ENCODE data around the gene CUEDC1. TPM values are rescaled to one million over a fixed set of nuclear protein-coding genes. Genes with fewer than 3 reads are reported as not detected.

CUEDC1 gene
- total RNA-seq, 1 donor from 2014 or later, result 38.4 TPM

DNA sequence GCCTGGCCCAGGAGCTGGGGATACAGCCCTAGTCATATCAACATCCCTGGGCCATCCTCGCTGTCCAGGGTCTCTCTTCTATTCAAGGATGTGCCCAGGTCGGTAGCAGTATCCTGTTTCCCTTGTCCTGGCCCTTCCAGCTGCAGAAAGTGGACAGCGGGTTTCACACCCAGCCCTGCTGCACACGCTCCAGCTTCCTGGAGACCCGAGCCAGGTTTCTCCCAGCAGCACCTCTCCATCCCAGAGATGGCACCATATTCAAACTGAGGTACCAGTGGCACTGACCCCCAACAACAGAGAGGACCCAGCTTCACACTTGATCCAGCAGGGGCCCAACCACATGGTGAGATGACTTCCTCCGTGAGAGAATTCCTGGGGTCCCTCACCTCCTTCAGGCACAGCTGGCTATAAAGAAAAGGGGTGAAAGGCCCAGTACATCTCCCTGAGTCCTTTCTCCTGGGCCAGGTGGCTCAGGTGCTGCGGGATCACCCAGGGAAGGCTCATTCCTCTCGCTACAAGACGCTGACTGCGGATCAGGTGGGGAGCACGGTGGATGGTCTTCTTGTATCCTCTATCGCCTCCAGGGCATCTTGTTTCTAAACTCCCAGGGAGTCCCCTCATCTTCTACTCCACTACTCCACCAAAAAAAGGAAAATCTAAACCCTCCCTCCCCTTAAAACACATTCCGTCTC, 1.4 kb downstream of the CUEDC1 start:
- peaks cover 55% of the 10 kb centered on the region for H3K4me1 Mint-ChIP-seq (ENCODE audit: unreplicated experiment)
- no peak for DNase-seq (ENCODE audit: extremely low spot score, unreplicated experiment)
- no peaks in the 10 kb centered on the region for H3K9me3 Mint-ChIP-seq (ENCODE audit: unreplicated experiment)
- no peaks in the 10 kb centered on the region for H3K36me3 Mint-ChIP-seq (ENCODE audit: unreplicated experiment)
- H3K27me3 Mint-ChIP-seq (ENCODE audit: unreplicated experiment), result no peaks in the 10 kb centered on the region
- H3K27ac Mint-ChIP-seq (ENCODE audit: unreplicated experiment), result peak overlapping the region; percentile 77
- H3K4me3 Mint-ChIP-seq (ENCODE audit: unreplicated experiment), result peak overlapping the region; percentile 68
- TF ChIP-seq, protein P1, sequence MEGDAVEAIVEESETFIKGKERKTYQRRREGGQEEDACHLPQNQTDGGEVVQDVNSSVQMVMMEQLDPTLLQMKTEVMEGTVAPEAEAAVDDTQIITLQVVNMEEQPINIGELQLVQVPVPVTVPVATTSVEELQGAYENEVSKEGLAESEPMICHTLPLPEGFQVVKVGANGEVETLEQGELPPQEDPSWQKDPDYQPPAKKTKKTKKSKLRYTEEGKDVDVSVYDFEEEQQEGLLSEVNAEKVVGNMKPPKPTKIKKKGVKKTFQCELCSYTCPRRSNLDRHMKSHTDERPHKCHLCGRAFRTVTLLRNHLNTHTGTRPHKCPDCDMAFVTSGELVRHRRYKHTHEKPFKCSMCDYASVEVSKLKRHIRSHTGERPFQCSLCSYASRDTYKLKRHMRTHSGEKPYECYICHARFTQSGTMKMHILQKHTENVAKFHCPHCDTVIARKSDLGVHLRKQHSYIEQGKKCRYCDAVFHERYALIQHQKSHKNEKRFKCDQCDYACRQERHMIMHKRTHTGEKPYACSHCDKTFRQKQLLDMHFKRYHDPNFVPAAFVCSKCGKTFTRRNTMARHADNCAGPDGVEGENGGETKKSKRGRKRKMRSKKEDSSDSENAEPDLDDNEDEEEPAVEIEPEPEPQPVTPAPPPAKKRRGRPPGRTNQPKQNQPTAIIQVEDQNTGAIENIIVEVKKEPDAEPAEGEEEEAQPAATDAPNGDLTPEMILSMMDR (IDR thresholded peaks at IDR 0.05), result no peak

DNA sequence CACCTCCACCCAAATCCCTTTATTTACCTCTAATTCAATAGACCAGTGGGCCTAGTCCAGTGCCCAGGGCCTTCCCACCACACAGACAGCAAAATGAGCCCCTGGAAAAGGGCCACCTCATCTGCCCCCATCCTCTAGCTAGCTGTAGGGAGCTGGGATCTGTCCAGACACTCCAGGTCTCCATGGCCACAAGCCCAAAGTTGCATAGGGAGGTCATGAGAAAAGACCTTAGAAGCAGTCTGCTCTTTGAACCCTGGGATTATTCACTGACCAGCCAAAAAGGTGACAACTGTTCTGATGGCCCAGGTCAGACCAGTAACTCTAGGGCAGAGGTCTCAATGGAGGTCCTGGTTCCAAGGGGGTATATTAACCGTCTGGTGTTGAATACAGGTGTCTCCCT, 2.0 kb downstream of the CUEDC1 start:
- H3K36me3 Mint-ChIP-seq (ENCODE audit: unreplicated experiment), result no peaks in the 10 kb centered on the region
- DNase-seq (ENCODE audit: extremely low spot score, unreplicated experiment), result no peak
- peaks cover 62% of the 10 kb centered on the region for H3K4me1 Mint-ChIP-seq (ENCODE audit: unreplicated experiment)
- no peaks in the 10 kb centered on the region for H3K9me3 Mint-ChIP-seq (ENCODE audit: unreplicated experiment)
- H3K4me3 Mint-ChIP-seq (ENCODE audit: unreplicated experiment), result peak overlapping the region; percentile 68
- H3K27me3 Mint-ChIP-seq (ENCODE audit: unreplicated experiment), result no peaks in the 10 kb centered on the region
- H3K27ac Mint-ChIP-seq (ENCODE audit: unreplicated experiment), result peak overlapping the region; percentile 64
- TF ChIP-seq, protein P1 (IDR thresholded peaks at IDR 0.05), result no peak

DNA sequence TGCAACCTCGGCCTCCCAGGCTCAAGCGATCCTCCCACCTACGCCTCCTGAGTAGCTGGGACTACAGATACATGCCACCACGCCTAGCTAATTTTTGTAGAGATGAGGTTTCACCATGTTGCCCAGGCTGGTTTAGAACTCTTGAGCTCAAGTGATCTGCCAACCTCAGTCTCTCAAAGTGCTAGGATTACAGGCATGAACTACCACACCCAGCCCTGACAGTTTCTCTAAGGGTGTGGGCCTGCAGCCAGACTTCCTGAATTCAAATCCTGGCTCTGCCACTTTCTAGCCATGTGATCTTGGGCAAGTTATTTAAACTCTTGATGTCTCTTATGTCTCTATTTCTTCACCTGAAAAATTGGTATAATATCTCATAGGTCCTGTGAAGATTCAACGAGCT, 5.6 kb downstream of the CUEDC1 start:
- Mint-ChIP-seq H3K36me3 (ENCODE audit: unreplicated experiment) (no peaks in the 10 kb centered on the region), H3K4me1 (ENCODE audit: unreplicated experiment) (peaks cover 84% of the 10 kb centered on the region), H3K9me3 (ENCODE audit: unreplicated experiment) (no peaks in the 10 kb centered on the region), H3K27ac (ENCODE audit: unreplicated experiment) (peak overlapping the region; percentile 89), H3K4me3 (ENCODE audit: unreplicated experiment) (peak overlapping the region; percentile 37), H3K27me3 (ENCODE audit: unreplicated experiment) (no peaks in the 10 kb centered on the region)
- DNase-seq (ENCODE audit: extremely low spot score, unreplicated experiment), result no peak
- TF ChIP-seq, protein P1 (IDR thresholded peaks at IDR 0.05), result no peak

DNA sequence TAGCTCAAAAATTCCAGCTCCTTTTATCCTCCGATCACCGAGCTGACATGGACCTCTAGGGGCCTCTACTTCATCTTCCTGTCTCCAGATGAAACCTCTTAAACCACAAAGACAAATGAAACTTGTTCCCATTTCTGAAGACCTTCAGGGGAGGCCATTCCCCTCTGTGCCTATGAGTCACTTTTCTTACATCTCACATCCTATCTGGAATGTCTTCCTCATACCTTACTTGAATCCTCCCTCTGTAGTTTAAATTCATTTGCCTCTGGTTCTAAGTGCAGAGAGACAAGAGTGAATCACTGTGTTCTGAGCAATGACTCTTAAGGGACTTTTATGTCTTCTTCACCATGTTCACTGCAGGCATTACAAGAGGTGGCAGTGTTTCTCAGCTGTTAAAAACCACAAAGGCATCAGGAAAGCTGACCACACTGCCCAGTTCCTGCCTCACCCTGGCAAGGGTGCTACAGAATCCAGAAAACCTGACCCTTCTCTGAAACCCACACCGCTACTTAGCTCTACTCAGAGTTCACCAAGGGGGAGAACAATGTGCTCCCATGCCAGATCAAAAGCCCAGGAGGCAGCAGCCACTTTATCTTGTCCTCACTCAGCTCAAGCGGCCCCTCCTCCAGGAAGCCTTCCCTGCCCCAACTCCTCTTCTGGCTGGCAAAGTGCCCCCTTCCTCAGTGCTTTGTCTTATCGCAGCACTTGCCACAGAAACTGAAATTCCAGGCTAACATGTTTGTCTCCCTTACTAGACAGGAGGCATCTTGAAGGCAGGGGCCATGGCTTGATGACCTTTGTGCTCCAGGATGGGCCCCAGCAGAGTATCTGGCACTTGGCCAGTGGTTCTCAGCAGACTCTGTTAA, 6.4 kb downstream of the CUEDC1 start:
- H3K4me3 Mint-ChIP-seq (ENCODE audit: unreplicated experiment), result peak overlapping the region; percentile 44
- H3K27ac Mint-ChIP-seq (ENCODE audit: unreplicated experiment), result peak overlapping the region; percentile 89
- H3K27me3 Mint-ChIP-seq (ENCODE audit: unreplicated experiment), result no peaks in the 10 kb centered on the region

More for the DNA sequence above, 6.4 kb downstream of the CUEDC1 start:
- DNase-seq (ENCODE audit: extremely low spot score, unreplicated experiment), result no peak
- H3K4me1 Mint-ChIP-seq (ENCODE audit: unreplicated experiment), result peaks cover 84% of the 10 kb centered on the region
- TF ChIP-seq, protein P1 (IDR thresholded peaks at IDR 0.05), result peak; percentile 22
- no peaks in the 10 kb centered on the region for H3K36me3 Mint-ChIP-seq (ENCODE audit: unreplicated experiment)
- no peaks in the 10 kb centered on the region for H3K9me3 Mint-ChIP-seq (ENCODE audit: unreplicated experiment)
